ENCODE measurements around the gene SSRP1.

DNA sequence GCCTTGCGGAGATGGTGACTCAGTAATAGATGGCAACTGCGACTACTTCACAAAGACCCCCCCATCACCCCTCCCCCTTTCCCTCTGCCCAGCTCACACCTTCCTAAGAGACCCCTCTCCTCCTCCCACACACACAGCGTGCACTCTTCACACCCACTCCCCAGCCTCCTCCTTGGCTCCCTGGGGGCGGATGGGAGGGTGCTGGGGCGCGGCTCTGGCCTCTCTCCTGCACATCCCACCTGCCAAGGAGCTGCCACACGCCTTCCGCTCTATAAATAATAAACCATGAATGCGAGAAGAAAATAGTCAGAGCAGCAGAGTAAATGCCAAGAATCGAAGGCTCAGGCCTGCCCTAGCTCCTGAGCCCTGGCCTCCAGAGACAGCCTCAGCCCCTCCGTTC is 7.0 kb upstream of the SSRP1 start:
- TF ChIP-seq, protein P1, sequence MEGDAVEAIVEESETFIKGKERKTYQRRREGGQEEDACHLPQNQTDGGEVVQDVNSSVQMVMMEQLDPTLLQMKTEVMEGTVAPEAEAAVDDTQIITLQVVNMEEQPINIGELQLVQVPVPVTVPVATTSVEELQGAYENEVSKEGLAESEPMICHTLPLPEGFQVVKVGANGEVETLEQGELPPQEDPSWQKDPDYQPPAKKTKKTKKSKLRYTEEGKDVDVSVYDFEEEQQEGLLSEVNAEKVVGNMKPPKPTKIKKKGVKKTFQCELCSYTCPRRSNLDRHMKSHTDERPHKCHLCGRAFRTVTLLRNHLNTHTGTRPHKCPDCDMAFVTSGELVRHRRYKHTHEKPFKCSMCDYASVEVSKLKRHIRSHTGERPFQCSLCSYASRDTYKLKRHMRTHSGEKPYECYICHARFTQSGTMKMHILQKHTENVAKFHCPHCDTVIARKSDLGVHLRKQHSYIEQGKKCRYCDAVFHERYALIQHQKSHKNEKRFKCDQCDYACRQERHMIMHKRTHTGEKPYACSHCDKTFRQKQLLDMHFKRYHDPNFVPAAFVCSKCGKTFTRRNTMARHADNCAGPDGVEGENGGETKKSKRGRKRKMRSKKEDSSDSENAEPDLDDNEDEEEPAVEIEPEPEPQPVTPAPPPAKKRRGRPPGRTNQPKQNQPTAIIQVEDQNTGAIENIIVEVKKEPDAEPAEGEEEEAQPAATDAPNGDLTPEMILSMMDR (tag by site-specific recombination; IDR thresholded peaks at IDR 0.05), result no peak
- TF ChIP-seq ZNF398 (tag by site-specific recombination; IDR thresholded peaks at IDR 0.05) (no peak), ZNF514 (tag by site-specific recombination; IDR thresholded peaks at IDR 0.05) (no peak), ZNF560 (tag by site-specific recombination; IDR thresholded peaks at IDR 0.05; ENCODE audit: borderline replicate concordance) (no peak), SALL2 (tag by site-specific recombination; IDR thresholded peaks at IDR 0.05; ENCODE audit: borderline replicate concordance) (no peak), ZNF121 (tag by site-specific recombination; IDR thresholded peaks at IDR 0.05) (no peak), ZBTB1 (tag by site-specific recombination; IDR thresholded peaks at IDR 0.05) (no peak), ZNF768 (tag by site-specific recombination; IDR thresholded peaks at IDR 0.05) (no peak), ZNF580 (tag by site-specific recombination; IDR thresholded peaks at IDR 0.05) (no peak), TRIM28 (IDR thresholded peaks at IDR 0.05; ENCODE audit: borderline replicate concordance, low read length) (no peak), YY1 (tag by site-specific recombination; IDR thresholded peaks at IDR 0.05) (no peak)

Data from HEK293 (cell line).